PC-3 (cell line): ENCODE data around the gene ACSM3.

Experiments used
- EZH2 ChIP-seq: fragments of 300-600 bp; sonication (generic); IDR thresholded peaks from one replicate; pipeline ENCODE4 v1.6.1; 2017; ENCODE audit warnings: antibody characterized with exemption, mild to moderate bottlenecking, low read length; ENCODE audit not compliant: unreplicated experiment
- EZH2phosphoT487 ChIP-seq: fragments of 300-600 bp; sonication (generic); IDR thresholded peaks from 2 replicates; pipeline ENCODE4 v1.6.1; 2018; ENCODE audit warnings: mild to moderate bottlenecking, antibody characterized with exemption, low read length, borderline replicate concordance
- TF ChIP-seq, protein P1 (sequence below): fragments of 300-600 bp; sonication (generic); conservative IDR thresholded peaks from 2 replicates; pipeline ENCODE4 v1.5.1; 2017; ENCODE audit warnings: antibody characterized with exemption, low read depth, mild to moderate bottlenecking, low read length

DNA sequence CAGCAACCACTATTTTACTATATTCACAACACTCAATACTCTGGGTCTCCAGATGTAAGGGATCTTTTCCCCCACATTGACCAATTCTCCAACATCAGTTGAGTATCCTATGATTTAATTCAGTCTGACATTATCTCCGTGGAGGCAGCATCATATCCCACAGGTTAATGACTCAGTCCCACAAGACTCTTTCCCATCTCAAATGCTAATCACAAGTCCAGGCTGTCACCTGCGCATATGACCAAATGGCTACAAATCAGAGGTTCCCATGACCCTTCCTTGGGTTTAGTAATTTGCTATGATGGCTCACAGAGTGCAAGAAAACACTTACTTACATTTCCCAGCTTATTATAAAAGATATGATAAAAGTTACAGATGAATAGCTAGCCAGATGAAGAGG, 18.7 kb downstream of the ACSM3 start:
- TF ChIP-seq, protein P1, sequence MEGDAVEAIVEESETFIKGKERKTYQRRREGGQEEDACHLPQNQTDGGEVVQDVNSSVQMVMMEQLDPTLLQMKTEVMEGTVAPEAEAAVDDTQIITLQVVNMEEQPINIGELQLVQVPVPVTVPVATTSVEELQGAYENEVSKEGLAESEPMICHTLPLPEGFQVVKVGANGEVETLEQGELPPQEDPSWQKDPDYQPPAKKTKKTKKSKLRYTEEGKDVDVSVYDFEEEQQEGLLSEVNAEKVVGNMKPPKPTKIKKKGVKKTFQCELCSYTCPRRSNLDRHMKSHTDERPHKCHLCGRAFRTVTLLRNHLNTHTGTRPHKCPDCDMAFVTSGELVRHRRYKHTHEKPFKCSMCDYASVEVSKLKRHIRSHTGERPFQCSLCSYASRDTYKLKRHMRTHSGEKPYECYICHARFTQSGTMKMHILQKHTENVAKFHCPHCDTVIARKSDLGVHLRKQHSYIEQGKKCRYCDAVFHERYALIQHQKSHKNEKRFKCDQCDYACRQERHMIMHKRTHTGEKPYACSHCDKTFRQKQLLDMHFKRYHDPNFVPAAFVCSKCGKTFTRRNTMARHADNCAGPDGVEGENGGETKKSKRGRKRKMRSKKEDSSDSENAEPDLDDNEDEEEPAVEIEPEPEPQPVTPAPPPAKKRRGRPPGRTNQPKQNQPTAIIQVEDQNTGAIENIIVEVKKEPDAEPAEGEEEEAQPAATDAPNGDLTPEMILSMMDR = no peak
- TF ChIP-seq EZH2 = no peak
- no peak for TF ChIP-seq EZH2phosphoT487
